ENCODE results near the gene TPRKB.
"Not testable (repeated sequence)": the region's sequence is repeated elsewhere in the genome, so short reads cannot be mapped to it uniquely, and the experiment has no call there.

DNA sequence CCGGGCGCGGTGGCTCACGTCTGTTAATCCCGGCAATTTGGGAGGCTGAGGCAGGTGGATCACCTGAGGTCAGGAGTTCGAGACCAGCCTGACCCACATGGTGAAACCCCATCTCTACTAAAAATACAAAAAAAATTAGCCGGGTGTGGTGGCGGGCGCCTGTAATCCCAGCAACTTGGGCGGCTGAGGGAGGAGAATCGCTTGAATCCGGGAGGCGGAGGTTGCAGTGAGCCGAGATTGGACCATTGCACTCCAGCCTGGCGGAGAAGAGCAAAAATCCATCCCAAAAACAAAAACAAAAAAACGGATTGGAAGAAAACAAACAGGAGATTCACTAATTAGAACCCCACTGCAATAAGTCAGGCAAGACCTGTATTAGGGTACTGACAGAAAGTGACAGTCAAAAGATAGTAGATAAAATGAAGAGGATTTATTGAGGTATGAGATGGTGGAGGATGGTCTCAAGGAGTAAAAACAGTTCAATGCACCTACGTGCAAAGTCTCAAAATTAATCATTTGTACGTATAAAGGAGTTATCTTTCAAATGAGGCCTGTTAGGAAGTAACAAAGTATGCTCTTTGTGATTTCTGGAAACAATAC is 41.8 kb upstream of the TPRKB start:
- TF ChIP-seq, protein P1, sequence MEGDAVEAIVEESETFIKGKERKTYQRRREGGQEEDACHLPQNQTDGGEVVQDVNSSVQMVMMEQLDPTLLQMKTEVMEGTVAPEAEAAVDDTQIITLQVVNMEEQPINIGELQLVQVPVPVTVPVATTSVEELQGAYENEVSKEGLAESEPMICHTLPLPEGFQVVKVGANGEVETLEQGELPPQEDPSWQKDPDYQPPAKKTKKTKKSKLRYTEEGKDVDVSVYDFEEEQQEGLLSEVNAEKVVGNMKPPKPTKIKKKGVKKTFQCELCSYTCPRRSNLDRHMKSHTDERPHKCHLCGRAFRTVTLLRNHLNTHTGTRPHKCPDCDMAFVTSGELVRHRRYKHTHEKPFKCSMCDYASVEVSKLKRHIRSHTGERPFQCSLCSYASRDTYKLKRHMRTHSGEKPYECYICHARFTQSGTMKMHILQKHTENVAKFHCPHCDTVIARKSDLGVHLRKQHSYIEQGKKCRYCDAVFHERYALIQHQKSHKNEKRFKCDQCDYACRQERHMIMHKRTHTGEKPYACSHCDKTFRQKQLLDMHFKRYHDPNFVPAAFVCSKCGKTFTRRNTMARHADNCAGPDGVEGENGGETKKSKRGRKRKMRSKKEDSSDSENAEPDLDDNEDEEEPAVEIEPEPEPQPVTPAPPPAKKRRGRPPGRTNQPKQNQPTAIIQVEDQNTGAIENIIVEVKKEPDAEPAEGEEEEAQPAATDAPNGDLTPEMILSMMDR (IDR thresholded peaks at IDR 0.05) = not testable (repeated sequence)
- not testable (repeated sequence) for TF ChIP-seq POLR2A (IDR thresholded peaks at IDR 0.05)

Measured in lower leg skin (tissue), 3 donors.